ENCODE measurements around the gene ELL.

ELL gene

DNA sequence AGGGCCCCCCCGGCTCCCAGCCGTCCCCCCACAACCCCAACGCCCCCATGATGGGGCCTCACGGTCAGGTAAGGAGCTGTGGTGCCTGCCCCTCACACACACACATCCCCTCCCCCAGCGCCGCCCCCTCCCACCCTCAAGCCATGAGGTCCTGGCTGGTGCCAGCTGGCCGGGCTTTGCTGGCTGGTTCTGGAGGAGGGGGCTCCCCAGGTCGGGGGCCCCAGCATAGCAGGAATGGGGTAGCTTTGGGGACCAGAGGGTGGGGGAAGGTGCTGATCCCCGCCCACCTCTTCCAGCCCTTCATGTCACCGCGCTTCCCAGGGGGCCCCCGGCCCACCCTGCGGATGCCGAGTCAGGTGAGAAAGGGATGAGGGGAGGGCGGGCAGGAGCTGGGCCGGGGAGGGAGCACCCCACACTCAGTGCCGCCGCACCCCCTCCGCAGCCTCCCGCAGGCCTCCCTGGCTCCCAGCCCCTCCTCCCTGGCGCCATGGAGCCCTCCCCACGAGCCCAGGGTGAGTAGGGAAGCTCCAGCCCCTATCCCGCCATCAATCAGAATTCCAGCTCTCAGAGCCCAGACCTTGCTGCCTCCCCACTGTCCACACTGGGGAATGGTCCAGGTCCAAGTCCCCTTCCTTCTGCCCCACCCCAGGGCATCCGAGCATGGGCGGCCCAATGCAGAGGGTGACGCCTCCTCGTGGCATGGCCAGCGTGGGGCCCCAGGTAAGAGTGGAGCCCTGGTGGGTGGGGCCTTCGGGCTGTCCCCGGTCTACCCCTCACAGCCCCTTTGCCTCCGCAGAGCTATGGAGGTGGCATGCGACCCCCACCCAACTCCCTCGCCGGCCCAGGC, 90.3 kb downstream of the ELL start:
- no peak for DNase-seq

DNA sequence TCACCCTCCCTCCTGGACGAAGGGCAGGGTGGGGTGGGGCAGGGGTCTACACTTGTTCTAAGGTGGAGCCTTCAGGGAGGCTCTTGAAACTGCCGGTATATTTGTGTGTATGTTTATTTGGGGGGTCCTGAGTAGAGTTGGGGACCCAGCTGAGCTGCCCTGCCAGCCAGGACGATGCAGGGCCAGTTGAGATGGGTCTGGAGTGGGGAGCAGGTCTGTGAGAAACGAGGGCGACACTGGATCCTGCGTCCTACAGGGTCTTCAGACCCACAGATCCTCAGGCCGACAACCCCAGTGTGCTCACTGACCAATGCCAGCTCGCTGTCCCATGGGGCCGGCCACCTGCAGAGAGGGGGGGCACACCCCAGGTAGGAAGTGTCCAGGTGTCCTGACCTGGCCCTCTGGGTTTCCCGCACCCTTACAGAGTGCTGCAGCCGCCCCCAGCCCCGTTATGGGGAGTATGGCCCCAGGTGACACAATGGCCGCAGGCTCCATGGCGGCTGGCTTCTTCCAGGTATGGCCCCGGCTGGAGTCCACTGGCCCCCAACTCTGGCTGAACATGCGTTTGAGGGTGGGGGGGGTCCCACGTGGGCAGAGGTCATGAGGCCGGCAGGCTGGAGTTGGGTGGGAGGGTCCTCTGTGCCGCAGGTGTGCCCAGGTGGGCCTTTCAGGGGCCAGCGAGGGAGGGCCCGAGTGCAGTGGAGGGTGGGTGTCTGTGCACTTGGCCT, 91.3 kb downstream of the ELL start:
- no peak for DNase-seq

DNA sequence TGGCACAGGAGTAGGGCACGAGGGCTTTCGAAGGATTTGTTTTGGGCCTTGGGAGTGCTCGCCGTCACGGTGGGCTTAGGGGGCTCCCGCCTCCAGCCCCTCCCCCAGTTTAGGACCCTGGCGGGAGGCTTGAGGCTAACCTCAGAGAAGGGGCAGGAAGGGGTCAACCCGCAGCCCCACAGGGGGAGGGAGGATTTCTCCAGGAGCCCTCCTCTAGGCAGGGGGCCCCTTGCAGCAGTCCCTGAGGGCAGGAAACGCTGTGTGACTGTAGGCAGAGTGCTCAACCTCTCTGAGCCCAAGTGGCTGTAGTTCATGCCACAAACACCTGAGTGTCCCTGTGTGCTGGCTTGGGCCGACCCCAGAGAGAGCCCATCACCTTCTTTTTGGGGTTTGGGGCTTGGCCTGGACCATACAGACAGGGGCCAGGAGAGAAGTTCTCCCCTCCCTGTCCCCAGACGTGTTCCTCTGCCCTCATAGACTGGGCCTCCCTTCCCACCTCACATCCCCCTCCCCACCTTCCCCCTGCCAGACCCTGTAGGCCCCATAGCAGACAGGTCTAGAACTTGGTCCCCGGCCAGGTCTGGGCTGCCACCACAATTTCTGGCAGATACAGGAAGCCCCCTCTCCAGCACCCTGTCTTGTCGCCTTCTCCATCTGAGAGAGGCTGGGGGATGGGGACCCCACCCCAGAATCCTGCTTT, 92.0 kb downstream of the ELL start:
- no peak for DNase-seq

DNA sequence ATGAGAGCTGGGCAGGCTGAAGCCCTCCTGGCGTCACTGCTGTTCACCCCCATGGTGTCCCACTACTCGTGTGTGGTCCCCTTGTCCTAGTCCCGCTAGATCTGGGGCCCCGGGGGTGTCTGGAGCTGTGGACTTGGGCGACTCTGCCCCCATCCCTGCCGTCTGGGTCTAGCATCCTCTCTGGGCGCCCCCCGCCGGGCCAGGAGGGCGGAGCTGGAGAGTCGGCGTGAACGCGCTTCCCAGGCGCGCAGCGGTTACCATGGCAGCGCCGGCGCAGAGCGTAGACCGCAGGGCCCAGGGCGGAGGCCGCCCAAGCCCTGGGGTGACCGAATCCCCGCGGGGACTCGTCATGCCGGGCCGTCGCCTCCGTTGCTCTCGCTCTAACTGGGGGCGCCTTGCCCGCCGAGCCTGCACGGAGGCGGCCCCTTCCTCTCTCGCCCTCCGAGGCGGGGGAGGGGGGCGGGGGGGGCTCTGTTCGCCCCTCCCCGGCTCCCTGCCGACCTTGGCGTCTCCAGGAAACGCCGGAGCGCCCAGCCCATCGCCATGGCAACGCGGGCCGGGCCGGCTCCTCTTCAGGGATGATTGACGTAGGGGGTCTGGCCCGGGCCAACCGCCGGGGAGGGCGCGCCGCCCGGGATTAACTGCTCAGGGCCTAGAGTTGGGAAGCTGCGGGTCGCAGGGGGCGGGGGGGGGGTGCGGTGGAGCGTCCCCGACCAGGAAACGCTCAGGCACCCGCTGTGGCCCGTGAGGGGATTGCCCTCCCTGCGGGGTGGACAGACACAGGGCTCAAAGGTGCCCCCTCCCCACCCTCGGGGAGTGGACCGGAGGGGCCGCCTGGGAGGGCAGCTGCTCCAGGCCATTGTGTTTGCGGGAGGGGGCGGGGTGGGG, 92.8 kb downstream of the ELL start:
- DNase-seq = peak; percentile 66

DNA sequence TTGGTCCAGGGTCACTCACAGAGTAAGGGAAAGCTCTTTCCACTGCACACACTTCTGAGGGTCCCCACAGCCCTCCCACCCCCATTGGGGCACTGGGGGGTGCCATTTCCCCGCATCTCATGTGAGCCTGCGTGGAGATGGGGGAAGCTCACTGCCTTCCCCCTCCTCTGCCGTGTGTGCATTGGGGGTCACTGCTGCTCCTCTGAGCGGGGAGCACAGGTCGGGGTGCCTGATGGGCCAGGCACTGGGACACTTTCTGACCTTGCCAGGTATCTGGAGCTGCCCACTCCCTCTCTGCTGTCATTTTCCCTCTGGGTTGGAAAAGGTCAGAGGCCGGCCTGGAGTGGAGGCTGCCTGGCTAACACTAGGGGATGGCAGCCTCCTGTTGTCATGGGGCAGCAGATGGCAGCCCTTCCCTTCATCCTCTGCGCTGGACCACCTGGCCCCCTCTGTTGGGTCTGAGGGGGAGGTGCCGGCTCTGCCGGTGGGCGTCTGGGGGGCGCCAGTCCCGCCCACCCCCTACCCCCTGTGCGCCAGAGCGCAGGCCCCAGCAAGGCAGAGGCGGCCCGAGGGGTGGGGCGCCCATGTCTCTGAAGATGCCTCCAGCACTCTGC, 93.6 kb downstream of the ELL start:
- DNase-seq = no peak

DNA sequence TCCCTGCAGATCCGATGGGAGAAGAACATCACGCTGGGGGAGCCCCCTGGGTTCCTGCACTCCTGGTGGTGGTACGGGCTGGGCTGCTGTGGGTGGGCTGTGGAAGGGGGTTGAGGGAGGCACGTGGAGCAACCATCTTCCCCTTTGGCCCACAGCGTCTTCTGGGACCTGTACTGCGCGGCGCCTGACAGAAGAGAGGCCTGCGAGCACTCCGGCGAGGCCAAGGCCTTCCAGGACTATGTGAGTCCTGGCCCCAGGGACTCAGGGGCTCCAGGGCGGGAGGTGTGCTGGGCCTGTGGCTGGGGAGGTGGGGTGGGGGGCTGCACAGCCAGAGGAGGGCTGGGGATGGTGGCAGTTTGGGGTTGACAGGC, 94.1 kb downstream of the ELL start:
- DNase-seq = no peak

DNA sequence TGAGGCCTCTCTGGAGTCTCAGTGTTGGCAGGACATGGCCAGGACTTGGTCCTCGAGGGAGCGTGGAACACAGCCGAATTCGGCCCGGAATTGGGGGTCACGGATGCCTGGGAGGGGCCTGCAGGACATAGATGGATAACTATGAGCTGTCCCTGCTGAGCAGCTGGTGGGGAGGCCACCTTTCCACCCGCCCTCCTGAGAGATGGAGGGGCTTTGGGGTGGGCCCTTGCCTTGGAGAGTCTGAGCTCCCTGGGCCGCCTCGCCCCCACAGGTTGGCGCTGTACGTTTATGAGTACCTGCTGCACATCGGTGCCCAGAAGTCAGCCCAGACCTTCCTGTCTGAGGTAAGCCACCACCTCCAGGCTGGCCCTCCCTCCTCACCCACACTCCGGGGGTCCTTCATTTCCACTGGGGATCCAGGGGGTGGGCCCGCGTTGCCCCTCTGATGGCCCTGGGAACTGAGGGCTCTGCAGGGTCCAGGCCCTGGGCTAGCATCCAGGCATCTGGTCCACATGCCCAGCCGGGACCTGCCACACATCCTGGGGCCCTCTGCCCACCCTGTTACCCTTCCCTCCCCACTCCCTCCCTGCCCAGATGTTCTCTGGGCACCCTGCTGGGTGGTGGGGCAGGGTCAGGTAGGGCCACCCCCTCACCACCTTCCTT, 94.7 kb downstream of the ELL start:
- no peak for DNase-seq

DNA sequence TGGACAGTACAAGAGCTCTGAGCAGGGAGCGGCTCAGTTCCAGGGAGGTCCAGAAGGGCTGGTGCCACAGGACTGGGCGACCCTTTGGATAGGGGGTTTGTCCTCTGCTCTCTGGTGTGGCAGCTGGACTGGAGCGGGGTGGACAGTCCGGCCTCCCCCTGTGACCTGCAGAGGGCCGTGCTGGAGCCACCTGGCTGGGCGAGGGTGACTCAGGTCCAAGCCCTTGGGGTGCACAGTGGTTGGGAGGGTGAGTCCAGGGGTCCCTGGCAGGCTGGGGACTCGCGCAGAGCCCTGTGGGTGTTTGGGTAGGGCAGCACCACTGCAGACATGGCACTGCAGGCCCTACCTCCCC, 95.5 kb downstream of the ELL start:
- DNase-seq = no peak

DNA sequence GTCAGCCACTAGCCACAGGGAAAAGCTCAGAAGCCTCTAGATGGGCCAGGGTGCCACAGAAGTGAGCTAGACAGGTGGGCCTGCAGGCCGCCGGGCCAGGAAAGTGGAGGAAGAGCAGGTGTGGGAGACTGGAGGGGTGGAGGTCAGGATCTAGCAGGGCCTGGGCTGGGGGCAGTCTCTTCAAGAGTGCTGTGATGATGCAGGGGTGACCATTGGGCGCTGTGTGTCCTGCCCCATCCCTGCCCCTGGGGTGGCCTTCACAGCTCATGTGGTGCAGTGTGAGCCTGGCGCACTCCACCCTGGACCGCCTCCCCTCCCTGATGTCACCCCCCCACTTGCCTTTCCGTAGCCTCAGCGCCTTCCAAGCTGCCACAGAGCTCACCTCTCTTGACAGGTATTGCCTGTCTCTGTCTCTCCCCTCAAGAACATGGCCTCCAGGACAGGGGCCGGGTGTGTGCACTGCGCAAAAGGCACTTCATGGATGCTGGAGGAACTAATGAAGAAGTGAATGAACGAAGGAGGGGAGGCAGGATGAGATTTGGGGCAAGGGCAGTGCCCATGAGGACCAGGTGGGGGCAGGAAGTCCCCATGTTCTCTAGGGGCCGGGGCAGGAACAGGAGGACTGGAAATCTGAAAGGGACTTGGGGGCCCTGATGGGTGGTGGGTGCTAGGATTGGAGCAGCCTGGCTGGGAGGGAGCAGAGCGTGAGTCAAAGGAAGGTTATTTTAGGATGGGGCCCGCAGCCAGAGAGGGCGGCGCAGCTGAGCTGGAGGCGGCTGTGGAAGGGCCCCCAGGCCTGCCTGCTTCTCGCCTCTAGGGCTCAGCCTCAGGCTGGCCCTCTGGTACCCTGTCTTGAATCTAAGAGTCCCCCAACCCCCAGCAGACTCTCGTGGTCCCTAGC, 96.1 kb downstream of the ELL start:
- no peak for DNase-seq

DNA sequence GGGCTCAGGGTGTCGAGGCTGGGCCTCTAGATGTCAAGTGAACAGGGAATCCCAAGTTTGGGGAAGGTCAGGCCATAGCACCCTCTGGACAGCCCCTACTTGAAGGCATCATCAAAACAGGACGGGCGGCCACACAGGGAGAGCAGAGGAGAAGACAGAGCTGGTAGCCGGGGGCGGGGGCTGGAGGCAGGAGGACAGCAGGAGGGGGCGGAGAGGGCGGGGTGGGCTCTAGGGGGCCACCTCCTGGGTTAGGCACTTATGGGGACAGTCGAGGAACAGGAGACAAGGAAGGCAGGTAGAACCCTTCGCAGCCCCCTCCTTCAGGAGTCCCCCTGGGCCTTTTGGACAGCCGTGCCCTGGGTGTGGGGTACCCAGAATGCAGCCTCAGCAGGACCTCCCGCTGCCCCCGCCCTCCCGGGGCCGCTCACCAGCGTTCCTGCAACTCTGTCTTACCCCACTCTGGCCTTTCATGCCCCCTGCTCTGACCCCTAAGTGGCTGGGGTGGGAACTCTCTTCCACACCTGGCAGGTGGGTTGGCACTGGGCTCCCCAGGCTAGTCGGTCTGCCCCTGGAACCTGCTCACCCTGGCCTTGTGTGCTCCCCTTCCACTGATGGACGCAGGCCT, 96.9 kb downstream of the ELL start:
- no peak for DNase-seq

DNA sequence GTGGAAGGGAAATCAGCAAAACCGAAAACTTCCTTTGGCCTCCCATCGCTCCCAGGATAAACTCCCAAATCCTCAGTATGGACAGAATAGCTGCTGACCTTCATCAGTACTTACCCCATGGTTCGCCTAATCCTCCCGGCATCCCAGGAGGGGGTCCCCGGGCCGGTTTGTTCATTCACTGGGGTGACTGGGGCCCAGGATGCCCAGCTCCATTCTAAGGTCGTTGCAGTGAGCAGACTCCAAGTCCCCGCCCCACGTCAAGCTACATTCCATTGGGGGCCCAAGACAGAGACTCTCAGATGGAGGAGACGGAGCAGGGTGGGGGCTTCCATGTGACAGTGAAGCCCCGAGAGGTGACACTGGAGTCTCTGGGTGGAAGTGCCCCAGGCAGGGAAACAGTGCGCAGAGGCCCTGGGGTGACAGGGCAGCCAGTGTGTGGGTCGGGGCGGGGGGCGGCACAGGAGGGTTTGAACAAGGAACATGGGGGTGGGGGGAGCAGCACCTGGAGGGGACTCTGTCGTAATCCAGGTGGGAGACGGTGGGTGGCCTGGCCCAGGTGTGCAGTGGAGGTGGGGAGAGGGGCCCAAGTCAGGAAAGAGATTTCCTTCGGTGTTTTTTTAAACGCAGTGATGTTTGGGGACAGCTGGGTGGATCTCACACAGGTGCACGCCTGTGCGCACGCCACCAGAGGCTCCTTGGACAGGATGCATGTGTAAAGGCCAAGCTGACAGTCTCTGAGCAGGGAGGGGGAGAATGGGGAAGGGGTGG, 97.6 kb downstream of the ELL start:
- no peak for DNase-seq

DNA sequence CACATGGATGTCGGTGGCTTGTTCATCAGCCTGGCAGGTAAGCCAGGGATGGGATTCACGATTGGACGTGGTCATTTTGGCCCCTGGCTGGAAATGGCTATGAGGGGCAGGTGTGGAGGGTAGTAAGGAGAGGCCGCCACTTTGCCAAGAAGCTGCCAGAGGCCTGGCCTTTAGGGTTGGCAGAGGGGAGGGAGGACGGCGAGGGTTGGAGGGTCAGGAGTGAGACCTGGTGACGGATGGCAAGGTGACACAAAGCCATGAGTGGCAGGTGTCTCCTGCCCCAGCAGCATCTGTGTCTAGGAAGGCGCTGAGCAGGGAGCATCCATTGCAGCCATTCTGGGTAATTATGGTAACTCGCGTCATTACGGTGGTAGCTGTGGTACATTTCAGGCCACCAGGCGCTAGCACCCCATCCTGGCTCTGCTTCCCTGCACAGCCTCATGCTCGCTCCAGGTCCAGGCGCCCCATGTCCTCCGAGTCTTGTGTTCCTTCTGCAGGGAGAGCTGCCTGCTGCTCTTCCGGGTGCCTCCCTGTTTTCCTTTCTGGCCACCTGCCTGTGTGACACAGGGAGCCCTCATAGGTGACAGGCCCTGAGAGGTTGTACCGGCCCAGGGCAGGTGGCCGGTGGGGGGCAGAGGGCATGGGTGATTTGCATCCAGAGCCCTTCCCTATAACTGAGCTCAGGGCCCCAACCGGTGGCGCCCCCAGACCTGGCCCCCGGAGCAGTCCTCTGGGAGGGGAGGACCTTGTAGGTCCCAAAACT, 98.4 kb downstream of the ELL start:
- no peak for DNase-seq

DNA sequence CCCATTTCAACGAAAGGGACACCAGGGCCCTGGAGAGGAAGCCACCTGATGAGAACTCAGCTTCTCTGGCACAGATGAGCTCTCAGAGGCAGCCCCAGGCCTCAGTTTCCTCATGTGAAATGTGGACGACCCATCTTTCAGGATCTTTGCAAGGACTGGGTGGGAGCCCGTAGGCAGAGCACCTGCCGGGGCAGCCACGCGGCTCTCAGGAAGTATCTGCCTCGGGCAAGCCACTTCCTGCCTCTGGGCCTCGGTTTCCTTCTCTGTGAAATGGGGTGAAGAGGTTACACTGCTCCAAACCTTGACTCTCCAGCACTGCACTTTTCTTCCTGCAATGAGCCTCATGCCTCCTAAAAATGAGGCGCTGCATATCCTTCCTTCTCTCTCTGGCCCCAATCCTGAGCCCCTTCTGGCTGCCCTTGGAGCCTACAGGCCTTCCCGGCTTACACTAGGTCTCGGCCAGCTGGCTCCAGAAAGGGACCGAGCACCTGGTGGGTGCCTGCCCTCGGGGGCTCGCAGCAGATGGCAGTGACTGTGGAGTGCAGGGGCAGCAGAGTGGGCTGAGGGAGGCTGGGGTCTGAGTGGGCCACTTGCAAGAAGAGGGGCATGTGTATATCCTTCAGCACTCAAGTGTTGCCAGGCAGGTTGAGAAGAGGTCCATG, 99.2 kb downstream of the ELL start:
- DNase-seq = no peak

DNA sequence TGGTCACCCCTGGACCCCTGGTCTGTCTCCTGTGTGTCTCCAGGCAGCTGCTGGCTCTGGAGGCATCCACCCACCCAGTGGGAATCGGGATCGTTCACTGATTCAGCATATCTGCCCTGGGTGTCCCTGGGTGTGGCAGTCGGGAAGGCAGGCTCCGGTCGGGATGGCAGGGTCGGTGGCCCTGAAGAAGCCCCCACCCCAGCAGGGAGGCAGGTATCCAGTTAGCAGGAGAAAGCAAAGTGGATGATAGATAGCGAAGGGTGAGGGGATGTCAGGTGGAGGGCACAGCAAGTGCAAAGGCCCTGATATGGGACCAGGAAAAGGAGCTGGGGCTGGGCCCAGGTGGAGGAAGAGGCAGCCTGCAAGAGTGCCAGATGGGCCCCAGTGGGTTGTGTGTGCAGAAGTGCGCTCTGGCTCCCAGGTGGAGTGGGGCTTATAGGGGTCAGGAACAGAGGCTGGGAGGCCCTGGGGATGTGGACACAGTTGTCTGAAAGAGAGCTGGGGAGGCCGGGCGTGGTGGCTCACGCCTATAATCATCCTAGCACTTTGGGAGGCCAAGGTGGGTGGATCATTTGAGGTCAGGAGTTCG, 100.4 kb downstream of the ELL start:
- no peak for DNase-seq

DNA sequence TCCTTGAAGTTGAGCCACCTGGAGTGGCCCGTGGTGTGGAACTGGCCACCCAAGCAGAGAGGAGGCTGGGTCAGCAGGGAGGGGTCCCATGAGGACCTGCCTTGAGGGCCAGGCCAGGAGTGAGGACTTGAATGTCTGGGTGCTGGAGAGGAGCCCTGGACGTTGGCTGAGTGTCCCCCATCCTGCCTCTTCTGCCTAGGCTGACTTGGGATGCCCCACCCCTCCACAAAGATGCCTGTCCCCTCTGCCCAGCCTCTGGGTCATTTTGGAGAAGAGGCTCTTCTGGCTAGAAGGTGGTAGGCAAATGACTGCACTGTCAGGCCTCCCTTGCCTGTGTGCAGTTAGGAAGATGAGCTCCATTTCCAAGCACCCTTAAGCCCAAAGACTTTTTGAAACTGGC, 100.9 kb downstream of the ELL start:
- DNase-seq = no peak

DNA sequence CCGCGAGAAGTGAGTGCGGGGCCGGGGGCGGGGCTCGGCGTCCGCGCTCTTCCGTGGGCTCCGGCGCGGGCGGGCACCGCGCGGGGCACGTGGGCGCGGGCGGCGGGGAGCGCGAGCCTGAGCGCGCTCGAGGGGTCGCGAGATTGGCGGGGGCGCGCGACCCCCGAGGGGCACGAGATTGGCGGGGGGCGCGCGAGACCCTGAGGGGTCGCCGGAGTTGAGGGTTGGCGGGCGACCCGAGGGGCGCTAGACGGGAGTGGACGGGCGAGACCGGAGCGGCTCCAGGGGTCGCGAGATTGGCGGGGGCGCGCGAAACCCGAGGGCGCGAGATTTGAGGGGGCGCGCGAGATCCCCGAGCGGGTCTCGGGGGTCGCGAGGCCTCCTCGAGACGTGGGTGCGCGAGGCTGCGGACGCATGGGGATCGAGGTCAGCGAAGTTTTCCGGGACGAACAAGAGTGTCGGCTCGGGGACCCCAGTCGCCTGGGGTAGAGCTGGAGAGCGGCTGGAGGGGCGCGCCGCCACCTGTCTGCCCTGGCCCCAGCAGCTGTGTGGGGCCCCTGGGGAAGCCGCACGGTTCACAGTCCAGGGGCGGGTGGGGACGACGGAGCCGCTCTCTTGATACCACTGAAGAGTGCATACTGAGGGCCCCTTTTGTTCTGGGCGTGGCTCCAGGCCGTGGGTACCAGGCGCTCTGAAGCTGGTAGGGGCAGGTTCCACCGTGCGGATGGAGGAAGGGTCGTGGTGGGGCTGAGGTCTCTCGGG, 102.0 kb downstream of the ELL start:
- no peak for DNase-seq

DNA sequence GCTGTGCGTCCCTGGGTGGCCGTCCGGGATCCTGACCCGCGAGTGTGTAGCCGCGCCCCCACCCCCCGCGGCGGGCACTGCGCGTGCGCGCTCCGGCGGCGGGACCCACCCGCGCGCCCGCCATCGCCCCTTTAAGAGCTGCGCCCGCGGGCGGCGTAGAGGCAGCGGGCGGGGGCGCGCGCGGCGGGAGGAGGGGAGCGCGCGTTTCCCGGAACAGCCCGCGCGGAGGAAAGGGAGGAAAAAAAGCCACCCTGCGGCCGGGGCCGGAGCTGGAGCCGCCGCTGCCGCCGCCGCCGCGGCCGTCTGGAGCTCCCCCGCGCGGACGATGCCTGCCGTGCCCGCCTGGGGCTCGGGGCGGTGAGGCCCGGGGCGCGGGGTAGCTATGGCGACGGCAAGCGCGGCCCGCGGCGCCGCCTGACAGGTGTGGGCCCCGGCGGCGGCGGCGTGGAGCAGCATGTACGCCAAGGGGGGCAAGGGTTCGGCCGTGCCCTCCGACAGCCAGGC, 102.6 kb downstream of the ELL start, which contains the start of gene SSBP4:
Gene SSBP4, plus strand, starts transcription at position 204 of the 504 bp plus-strand sequence. Its CDS starts 251 bp downstream, at position 455.
- peak; percentile 69 for DNase-seq

Data from NCI-H226 (cell line).